Measurements from ENCODE around the gene RPS24.
A peak's percentile ranks its signal among the peaks of the same experiment; 100 is the strongest.
"Not testable (repeated sequence)": the region's sequence is repeated elsewhere in the genome, so short reads cannot be mapped to it uniquely, and the experiment has no call there.

Gene RPS24

GRCh38 chr10:78033637-78034470, at the start of gene RPS24:
Gene RPS24 (plus strand): TSS chr10:78033863. CDS start chr10:78033902, 39 bp downstream.
- H3K4me1 ChIP-seq (ENCODE audit: control insufficient read depth, insufficient read depth, low read length) = peaks cover 14% of the 10 kb centered on the region

GRCh38 chr10:77984986-77985385, 48.7 kb upstream of the RPS24 start:
- H3K9ac ChIP-seq (ENCODE audit: low read length) = no peak overlapping the region
- H3K27ac ChIP-seq (ENCODE audit: low read depth, low read length) = no peak overlapping the region
- no peak overlapping the region for H3K4me3 ChIP-seq (ENCODE audit: low read length)
- H3K4me1 ChIP-seq (ENCODE audit: control insufficient read depth, insufficient read depth, low read length) = no peaks in the 10 kb centered on the region
- H3K27me3 ChIP-seq (ENCODE audit: control insufficient read depth, insufficient read depth, low read length) = no peaks in the 10 kb centered on the region
- peaks cover 52% of the 10 kb centered on the region for H3K36me3 ChIP-seq (ENCODE audit: control insufficient read depth, insufficient read depth, low read length)

More at GRCh38 chr10:78033637-78034470, at the start of gene RPS24:
- H3K4me3 ChIP-seq (ENCODE audit: low read length) = peak within 1 kb of the TSS; percentile 100
- no peaks in the 10 kb centered on the region for H3K27me3 ChIP-seq (ENCODE audit: control insufficient read depth, insufficient read depth, low read length)
- H3K27ac ChIP-seq (ENCODE audit: low read depth, low read length) = peak within 1 kb of the TSS; percentile 76
- peaks cover 23% of the 10 kb centered on the region for H3K36me3 ChIP-seq (ENCODE audit: control insufficient read depth, insufficient read depth, low read length)
- H3K9ac ChIP-seq (ENCODE audit: low read length) = peak within 1 kb of the TSS; percentile 71

GRCh38 chr10:77987671-77988255, 45.9 kb upstream of the RPS24 start:
- Histone ChIP-seq H3K4me3 (ENCODE audit: low read length) (no peak overlapping the region), H3K27ac (ENCODE audit: low read depth, low read length) (no peak overlapping the region), H3K9ac (ENCODE audit: low read length) (no peak overlapping the region), H3K36me3 (ENCODE audit: control insufficient read depth, insufficient read depth, low read length) (peaks cover 40% of the 10 kb centered on the region), H3K27me3 (ENCODE audit: control insufficient read depth, insufficient read depth, low read length) (no peaks in the 10 kb centered on the region), H3K4me1 (ENCODE audit: control insufficient read depth, insufficient read depth, low read length) (no peaks in the 10 kb centered on the region)

- Histone ChIP-seq H3K36me3 (ENCODE audit: control insufficient read depth, insufficient read depth, low read length) (peaks cover 34% of the 10 kb centered on the region), H3K27ac (ENCODE audit: low read depth, low read length) (no peak overlapping the region), H3K27me3 (ENCODE audit: control insufficient read depth, insufficient read depth, low read length) (no peaks in the 10 kb centered on the region), H3K4me3 (ENCODE audit: low read length) (no peak overlapping the region), H3K9ac (ENCODE audit: low read length) (no peak overlapping the region), H3K4me1 (ENCODE audit: control insufficient read depth, insufficient read depth, low read length) (no peaks in the 10 kb centered on the region)
Measured at GRCh38 chr10:77989081-77989724, 44.5 kb upstream of the RPS24 start.

- H3K36me3 ChIP-seq (ENCODE audit: control insufficient read depth, insufficient read depth, low read length) = peaks cover 16% of the 10 kb centered on the region
- no peak overlapping the region for H3K9ac ChIP-seq (ENCODE audit: low read length)
- no peaks in the 10 kb centered on the region for H3K4me1 ChIP-seq (ENCODE audit: control insufficient read depth, insufficient read depth, low read length)
- H3K4me3 ChIP-seq (ENCODE audit: low read length) = no peak overlapping the region
- no peaks in the 10 kb centered on the region for H3K27me3 ChIP-seq (ENCODE audit: control insufficient read depth, insufficient read depth, low read length)
- H3K27ac ChIP-seq (ENCODE audit: low read depth, low read length) = no peak overlapping the region
Measured at GRCh38 chr10:77993620-77994019, 40.0 kb upstream of the RPS24 start.

- not testable (repeated sequence) for H3K4me3 ChIP-seq (ENCODE audit: low read length); H3K27me3 ChIP-seq (ENCODE audit: control insufficient read depth, insufficient read depth, low read length); H3K4me1 ChIP-seq (ENCODE audit: control insufficient read depth, insufficient read depth, low read length); H3K27ac ChIP-seq (ENCODE audit: low read depth, low read length); H3K9ac ChIP-seq (ENCODE audit: low read length)
- peaks cover 25% of the 10 kb centered on the region for H3K36me3 ChIP-seq (ENCODE audit: control insufficient read depth, insufficient read depth, low read length)
Measured at GRCh38 chr10:77998780-77999179, 34.9 kb upstream of the RPS24 start.

- Histone ChIP-seq H3K27ac (ENCODE audit: low read depth, low read length) (no peak overlapping the region), H3K27me3 (ENCODE audit: control insufficient read depth, insufficient read depth, low read length) (no peaks in the 10 kb centered on the region), H3K4me3 (ENCODE audit: low read length) (no peak overlapping the region), H3K4me1 (ENCODE audit: control insufficient read depth, insufficient read depth, low read length) (no peaks in the 10 kb centered on the region), H3K9ac (ENCODE audit: low read length) (no peak overlapping the region), H3K36me3 (ENCODE audit: control insufficient read depth, insufficient read depth, low read length) (peaks cover 32% of the 10 kb centered on the region)
Measured at GRCh38 chr10:78000206-78000605, 33.5 kb upstream of the RPS24 start.

GRCh38 chr10:78000956-78001472, 32.6 kb upstream of the RPS24 start:
- H3K4me3 ChIP-seq (ENCODE audit: low read length) = no peak overlapping the region
- no peaks in the 10 kb centered on the region for H3K4me1 ChIP-seq (ENCODE audit: control insufficient read depth, insufficient read depth, low read length)
- H3K27me3 ChIP-seq (ENCODE audit: control insufficient read depth, insufficient read depth, low read length) = no peaks in the 10 kb centered on the region
- peaks cover 36% of the 10 kb centered on the region for H3K36me3 ChIP-seq (ENCODE audit: control insufficient read depth, insufficient read depth, low read length)
- H3K27ac ChIP-seq (ENCODE audit: low read depth, low read length) = no peak overlapping the region
- H3K9ac ChIP-seq (ENCODE audit: low read length) = no peak overlapping the region

GRCh38 chr10:78002541-78003288, 30.9 kb upstream of the RPS24 start:
- no peak overlapping the region for H3K9ac ChIP-seq (ENCODE audit: low read length)
- no peak overlapping the region for H3K27ac ChIP-seq (ENCODE audit: low read depth, low read length)
- H3K4me3 ChIP-seq (ENCODE audit: low read length) = no peak overlapping the region
- H3K36me3 ChIP-seq (ENCODE audit: control insufficient read depth, insufficient read depth, low read length) = peaks cover 41% of the 10 kb centered on the region
- no peaks in the 10 kb centered on the region for H3K4me1 ChIP-seq (ENCODE audit: control insufficient read depth, insufficient read depth, low read length)
- H3K27me3 ChIP-seq (ENCODE audit: control insufficient read depth, insufficient read depth, low read length) = no peaks in the 10 kb centered on the region

- Histone ChIP-seq H3K4me3 (ENCODE audit: low read length) (no peak overlapping the region), H3K36me3 (ENCODE audit: control insufficient read depth, insufficient read depth, low read length) (peaks cover 47% of the 10 kb centered on the region), H3K27me3 (ENCODE audit: control insufficient read depth, insufficient read depth, low read length) (no peaks in the 10 kb centered on the region), H3K27ac (ENCODE audit: low read depth, low read length) (no peak overlapping the region), H3K9ac (ENCODE audit: low read length) (no peak overlapping the region), H3K4me1 (ENCODE audit: control insufficient read depth, insufficient read depth, low read length) (no peaks in the 10 kb centered on the region)
Measured at GRCh38 chr10:78004215-78005026, 29.2 kb upstream of the RPS24 start.

GRCh38 chr10:78007172-78007571, 26.5 kb upstream of the RPS24 start:
- no peaks in the 10 kb centered on the region for H3K4me1 ChIP-seq (ENCODE audit: control insufficient read depth, insufficient read depth, low read length)
- H3K36me3 ChIP-seq (ENCODE audit: control insufficient read depth, insufficient read depth, low read length) = peaks cover 37% of the 10 kb centered on the region
- no peaks in the 10 kb centered on the region for H3K27me3 ChIP-seq (ENCODE audit: control insufficient read depth, insufficient read depth, low read length)
- H3K9ac ChIP-seq (ENCODE audit: low read length) = no peak overlapping the region
- no peak overlapping the region for H3K4me3 ChIP-seq (ENCODE audit: low read length)
- H3K27ac ChIP-seq (ENCODE audit: low read depth, low read length) = no peak overlapping the region
